Right atrium auricular region (tissue), 2 donors: Measurements from ENCODE around the gene PTPRN. TPM values are rescaled to one million over a fixed set of nuclear protein-coding genes. Genes with fewer than 3 reads are reported as not detected.

Experiments
- DNase-seq: peaks from one replicate; pipeline ENCODE4 v3.0.0-alpha.2; 2019; ENCODE audit warnings: low spot score
- H3K27ac ChIP-seq, 2 donors: fragments of 200-600 bp; sonication (generic); 1 replicate in 1 of 2; 2 replicates in 1 of 2; pipeline ENCODE4 v1.5.1; 2016 to 2019
- H3K27me3 ChIP-seq, 2 donors: fragments of 200-600 bp; sonication (generic); one replicate each; pipeline versions ENCODE4 v1.5.1 to v1.6.0; 2017 to 2019
- H3K36me3 ChIP-seq: fragments of 200-600 bp; sonication (generic); one replicate; pipeline ENCODE4 v1.5.1; 2016
- H3K4me1 ChIP-seq, 2 donors: fragments of 200-600 bp; sonication (generic); one replicate each; pipeline versions ENCODE4 v1.5.1 to v1.6.0; 2017 to 2019
- H3K4me3 ChIP-seq, 2 donors: fragments of 200-600 bp; sonication (generic); 1 replicate in 1 of 2; 2 replicates in 1 of 2; pipeline ENCODE4 v1.5.1; 2017 to 2019; ENCODE audit warnings: mild to moderate bottlenecking in 1 of 2, moderate library complexity in 1 of 2
- H3K9me3 ChIP-seq, 2 donors: fragments of 200-600 bp; sonication (generic); one replicate each; pipeline ENCODE4 v1.5.1; 2019
- total RNA-seq, 2 donors: library from RNA; depleted of rRNA; stranded (reverse); fragments of >200 nt; gene quantifications; one replicate each; pipeline ENCODE4 v1.1.0, GENCODE V29; 2016
- TF ChIP-seq, protein P1 (sequence below), 2 donors: fragments of 200-600 bp; sonication (generic); IDR thresholded peaks; one replicate each; pipeline ENCODE4 v1.5.1; 2019; ENCODE audit warnings: antibody characterized with exemption in 2 of 2

The PTPRN gene
- total RNA-seq, 2 donors from 2014 or later = 0.74 TPM; not detected in 1

DNA sequence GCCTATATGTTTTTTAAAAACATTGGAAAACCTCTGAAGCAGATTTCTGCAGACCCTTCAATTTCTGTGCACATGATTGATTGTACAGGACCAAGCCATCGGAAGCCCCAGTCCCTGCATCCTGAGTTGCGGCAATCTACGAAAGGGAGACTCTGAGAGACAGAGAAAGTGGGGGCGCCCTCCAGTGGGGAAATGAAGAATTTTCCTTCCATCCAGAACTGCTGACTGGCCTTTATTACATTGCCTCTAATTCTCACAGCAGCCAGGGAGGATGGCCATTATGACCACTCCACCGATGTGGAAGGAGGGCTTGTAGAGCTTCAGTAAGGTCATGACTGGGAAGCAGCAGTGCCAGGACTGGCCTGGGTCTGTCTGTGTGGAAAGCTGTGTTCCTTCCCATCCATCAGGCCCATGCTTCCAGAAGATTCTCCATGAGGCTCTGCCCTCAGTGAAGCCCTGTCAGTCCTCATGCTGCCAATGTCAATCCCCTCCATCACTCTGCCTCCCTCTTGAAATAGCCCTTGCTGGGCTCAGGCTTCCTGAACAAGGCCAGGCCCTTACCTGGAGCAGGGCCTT is 43.3 kb upstream of the PTPRN start:
- peaks cover 0 to 2% of the 10 kb centered on the region in 2 donors for H3K27me3 ChIP-seq
- H3K36me3 ChIP-seq = no peaks in the 10 kb centered on the region
- no peaks in the 10 kb centered on the region for H3K9me3 ChIP-seq
- TF ChIP-seq, protein P1, sequence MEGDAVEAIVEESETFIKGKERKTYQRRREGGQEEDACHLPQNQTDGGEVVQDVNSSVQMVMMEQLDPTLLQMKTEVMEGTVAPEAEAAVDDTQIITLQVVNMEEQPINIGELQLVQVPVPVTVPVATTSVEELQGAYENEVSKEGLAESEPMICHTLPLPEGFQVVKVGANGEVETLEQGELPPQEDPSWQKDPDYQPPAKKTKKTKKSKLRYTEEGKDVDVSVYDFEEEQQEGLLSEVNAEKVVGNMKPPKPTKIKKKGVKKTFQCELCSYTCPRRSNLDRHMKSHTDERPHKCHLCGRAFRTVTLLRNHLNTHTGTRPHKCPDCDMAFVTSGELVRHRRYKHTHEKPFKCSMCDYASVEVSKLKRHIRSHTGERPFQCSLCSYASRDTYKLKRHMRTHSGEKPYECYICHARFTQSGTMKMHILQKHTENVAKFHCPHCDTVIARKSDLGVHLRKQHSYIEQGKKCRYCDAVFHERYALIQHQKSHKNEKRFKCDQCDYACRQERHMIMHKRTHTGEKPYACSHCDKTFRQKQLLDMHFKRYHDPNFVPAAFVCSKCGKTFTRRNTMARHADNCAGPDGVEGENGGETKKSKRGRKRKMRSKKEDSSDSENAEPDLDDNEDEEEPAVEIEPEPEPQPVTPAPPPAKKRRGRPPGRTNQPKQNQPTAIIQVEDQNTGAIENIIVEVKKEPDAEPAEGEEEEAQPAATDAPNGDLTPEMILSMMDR (IDR thresholded peaks at IDR 0.05) = peak; percentile 22 to 55
- H3K27ac ChIP-seq = no peak overlapping the region
- no peak for DNase-seq
- H3K4me1 ChIP-seq = no peaks in the 10 kb centered on the region
- H3K4me3 ChIP-seq = no peak overlapping the region

DNA sequence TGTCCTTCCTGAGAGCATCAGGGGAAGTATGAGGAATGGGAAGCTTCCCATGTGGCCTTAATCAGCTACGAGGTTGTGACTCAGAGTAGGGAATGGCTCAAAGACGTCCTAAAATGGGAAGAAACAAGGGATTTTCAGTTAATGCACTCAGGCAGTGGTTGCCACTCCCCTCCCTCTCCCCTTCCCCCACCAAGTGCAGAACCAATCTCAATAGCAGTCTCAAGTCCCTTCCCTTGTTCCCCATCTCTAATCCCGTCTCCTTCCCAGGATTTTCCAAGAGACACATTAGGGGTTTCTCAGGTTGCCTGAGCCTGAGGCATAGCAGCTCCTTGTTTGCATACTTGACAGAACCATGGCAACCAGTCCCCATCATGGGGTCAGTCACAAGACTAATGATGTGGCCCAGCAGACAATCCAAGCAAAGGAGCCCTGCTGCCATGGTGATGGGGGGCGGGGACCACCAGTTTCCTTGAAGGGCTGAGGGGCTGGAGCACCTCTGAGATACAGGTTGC is 41.6 kb upstream of the PTPRN start:
- no peak for DNase-seq
- no peak overlapping the region for H3K4me3 ChIP-seq
- no peaks in the 10 kb centered on the region for H3K4me1 ChIP-seq
- H3K9me3 ChIP-seq = no peaks in the 10 kb centered on the region
- H3K27me3 ChIP-seq = peaks cover 0 to 2% of the 10 kb centered on the region in 2 donors
- TF ChIP-seq, protein P1 (IDR thresholded peaks at IDR 0.05) = no peak
- no peaks in the 10 kb centered on the region for H3K36me3 ChIP-seq
- H3K27ac ChIP-seq = no peak overlapping the region

DNA sequence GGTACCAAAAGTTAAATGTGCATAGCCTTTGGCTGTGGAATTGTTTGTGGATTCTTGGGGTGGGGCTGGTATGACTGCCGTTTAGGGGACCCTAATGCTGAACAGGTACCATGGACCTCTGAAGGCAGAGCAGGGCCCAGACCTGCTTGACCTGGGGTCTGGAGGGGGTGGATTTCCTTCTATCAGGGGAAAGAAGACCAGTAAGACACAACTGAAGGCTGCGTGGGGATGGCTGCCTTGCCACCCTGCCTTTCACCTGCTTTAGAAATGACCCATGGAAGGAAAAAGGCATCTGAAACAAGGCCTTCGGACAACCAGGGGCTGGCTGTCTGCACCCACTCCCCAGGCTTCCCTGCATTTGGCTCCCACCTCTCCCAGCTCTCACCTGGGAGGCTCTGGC is 41.0 kb upstream of the PTPRN start:
- Histone ChIP-seq H3K36me3 (no peaks in the 10 kb centered on the region), H3K27me3 (peaks cover 0 to 2% of the 10 kb centered on the region in 2 donors), H3K27ac (no peak overlapping the region), H3K4me1 (no peaks in the 10 kb centered on the region), H3K4me3 (no peak overlapping the region), H3K9me3 (no peaks in the 10 kb centered on the region)
- TF ChIP-seq, protein P1 (IDR thresholded peaks at IDR 0.05) = no peak
- DNase-seq = no peak

DNA sequence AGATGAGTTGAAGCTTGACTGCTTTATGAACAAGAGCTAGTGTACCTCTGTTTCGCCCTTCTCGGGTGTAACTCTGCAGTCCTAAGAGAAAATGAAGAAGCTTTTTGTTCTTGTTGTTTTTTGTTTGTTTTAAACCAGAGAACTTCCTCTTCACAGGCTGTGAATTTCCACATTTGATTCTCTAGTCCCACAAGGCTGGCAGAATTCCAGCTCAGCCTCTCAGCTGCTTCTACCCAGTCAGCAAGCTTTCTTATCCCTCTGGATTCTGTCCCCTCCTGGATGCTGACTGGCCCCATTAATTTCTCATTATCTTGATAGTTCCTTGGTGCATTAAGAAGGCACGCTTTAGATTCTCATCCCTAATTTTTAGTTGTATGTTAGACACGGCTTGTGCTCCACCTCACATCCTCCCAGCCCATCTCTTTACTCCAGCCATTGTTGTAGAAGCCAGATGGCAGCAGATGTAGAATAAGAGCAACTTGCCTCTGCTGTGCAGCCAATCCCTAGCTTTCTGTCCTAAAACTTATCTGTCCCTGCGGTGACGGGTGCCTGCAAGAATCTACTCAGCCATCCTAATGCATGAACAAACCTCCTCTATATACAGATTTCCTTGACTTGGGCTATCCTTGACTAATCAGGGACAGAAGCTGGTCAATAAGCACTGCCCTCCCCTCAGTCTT is 35.7 kb upstream of the PTPRN start:
- H3K27ac ChIP-seq = no peak overlapping the region
- H3K27me3 ChIP-seq = no peaks in the 10 kb centered on the region
- no peaks in the 10 kb centered on the region for H3K4me1 ChIP-seq
- H3K36me3 ChIP-seq = no peaks in the 10 kb centered on the region
- TF ChIP-seq, protein P1 (IDR thresholded peaks at IDR 0.05) = no peak
- no peak overlapping the region for H3K4me3 ChIP-seq
- no peaks in the 10 kb centered on the region for H3K9me3 ChIP-seq
- peak; percentile 70 for DNase-seq

DNA sequence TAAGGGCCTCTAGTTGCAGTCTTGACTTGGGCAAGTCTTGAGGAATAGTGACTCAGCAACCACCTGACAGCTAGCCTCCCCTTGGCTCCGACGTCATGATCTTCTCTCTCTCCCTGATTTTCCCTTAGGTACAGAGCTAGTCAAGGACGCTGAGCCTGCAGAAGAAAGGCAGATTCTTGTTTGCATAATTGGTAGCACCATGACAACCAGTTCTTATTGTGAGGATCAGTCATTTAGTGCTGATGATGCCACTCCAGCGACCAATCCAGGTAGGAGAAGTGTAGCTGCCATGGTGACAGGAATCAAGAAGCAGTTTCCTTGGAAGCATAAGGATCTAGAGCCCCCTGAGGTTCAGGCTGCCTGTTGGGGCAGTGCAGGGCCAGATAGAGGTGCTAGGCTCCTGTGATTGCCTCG is 26.2 kb upstream of the PTPRN start:
- H3K4me3 ChIP-seq = no peak overlapping the region
- H3K27ac ChIP-seq = no peak overlapping the region
- peaks cover 4 to 7% of the 10 kb centered on the region in 2 donors for H3K27me3 ChIP-seq
- TF ChIP-seq, protein P1 (IDR thresholded peaks at IDR 0.05) = no peak
- H3K36me3 ChIP-seq = no peaks in the 10 kb centered on the region
- peak; percentile 26 for DNase-seq
- H3K9me3 ChIP-seq = peaks cover 0 to 4% of the 10 kb centered on the region in 2 donors
- H3K4me1 ChIP-seq = no peaks in the 10 kb centered on the region
